ENCODE measurements around the gene HJURP.

HJURP gene

DNA sequence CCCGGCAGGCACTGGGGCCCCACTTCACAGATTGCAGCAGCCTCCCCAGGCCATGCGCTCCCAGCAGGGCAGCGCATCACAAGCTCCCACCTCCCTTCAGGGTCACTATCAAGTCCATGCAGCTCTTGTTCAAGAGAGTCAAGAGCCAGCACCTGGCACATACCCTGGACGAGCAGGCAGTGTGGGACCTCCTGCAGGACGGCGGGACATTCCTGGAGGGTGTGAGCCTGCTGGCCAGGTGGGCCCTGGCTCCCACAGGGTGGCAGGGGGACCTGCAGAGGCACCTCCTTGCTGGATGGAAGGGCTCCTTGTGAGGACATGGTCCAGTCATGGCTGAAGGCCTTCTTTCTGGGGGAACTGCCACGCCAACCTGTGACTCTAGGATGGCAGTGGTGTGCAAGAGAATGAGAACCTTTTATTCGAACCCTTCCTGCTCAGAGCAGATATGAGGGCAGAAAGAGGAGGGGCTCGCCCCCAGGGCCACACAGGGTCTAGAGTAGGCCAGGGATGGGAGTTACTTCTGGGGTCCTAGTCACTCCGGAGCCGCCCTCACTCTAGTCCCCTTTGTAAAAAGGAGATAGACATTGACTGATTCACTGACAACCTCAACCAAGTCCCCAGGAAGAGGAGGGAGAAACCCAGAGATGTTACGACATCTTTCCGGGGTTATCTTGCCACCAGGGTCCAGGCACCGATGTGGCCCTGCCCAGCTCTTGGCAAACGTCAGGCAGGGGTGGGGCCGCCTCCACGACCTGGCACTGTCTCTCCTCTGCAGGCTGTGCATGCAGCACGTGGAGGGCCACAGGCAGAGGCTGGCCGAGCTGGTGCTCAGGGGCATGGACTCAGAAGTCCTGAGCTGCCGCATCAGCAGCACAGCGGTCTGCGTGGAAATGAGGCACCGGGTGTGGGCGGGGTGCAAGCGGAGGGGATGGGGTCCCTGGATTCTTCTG is 31.3 kb downstream of the HJURP start:
- Histone ChIP-seq H3K9ac (ENCODE audit: low read depth, low read length, poor library complexity) (no peak overlapping the region), H3K4me1 (ENCODE audit: control insufficient read depth in 2 of 2, insufficient read depth in 1 of 2, low read depth in 1 of 2, low read length in 2 of 2) (peaks cover 0 to 2% of the 10 kb centered on the region in 2 donors), H4K91ac (ENCODE audit: low read depth, low read length, poor library complexity) (no peak overlapping the region), H3K18ac (ENCODE audit: low read length) (peak overlapping the region; percentile 76), H3K14ac (ENCODE audit: low read length) (peak overlapping the region; percentile 95), H3K9me3 (replicated peaks in 1 of 2; ENCODE audit: control insufficient read depth in 2 of 2, insufficient read depth in 1 of 2, low read depth in 1 of 2, low read length in 2 of 2) (no peaks in the 10 kb centered on the region), H3K4me3 (ENCODE audit: low read length in 2 of 2) (no peak overlapping the region), H2BK12ac (ENCODE audit: low read length) (peak overlapping the region; percentile 94), H3K4ac (ENCODE audit: low read length) (no peak overlapping the region), H2BK5ac (ENCODE audit: low read length) (no peak overlapping the region), H3K23ac (ENCODE audit: low read depth, low read length, poor library complexity) (peak overlapping the region; percentile 18), H3K36me3 (replicated peaks in 1 of 2; ENCODE audit: control insufficient read depth in 2 of 2, insufficient read depth in 2 of 2, low read length in 2 of 2) (no peaks in the 10 kb centered on the region), H3K27ac (replicated peaks; ENCODE audit: low read length) (no peak overlapping the region), H4K8ac (ENCODE audit: low read depth, low read length) (no peak overlapping the region), H3K4me2 (ENCODE audit: insufficient read depth, low read length, poor library complexity, severe bottlenecking) (no peak overlapping the region), H2AFZ (ENCODE audit: low read length) (no peak overlapping the region), H2BK15ac (ENCODE audit: low read length) (peak overlapping the region; percentile 65), H3K79me1 (ENCODE audit: low read depth, low read length) (no peaks in the 10 kb centered on the region), H2BK120ac (ENCODE audit: low read depth, low read length) (no peak overlapping the region), H3K27me3 (ENCODE audit: control insufficient read depth in 3 of 3, insufficient read depth in 3 of 3, low read depth in 1 of 3, low read length in 3 of 3) (peaks cover 0 to 3% (median 0%) of the 10 kb centered on the region in 3 experiments), H2AK5ac (ENCODE audit: low read depth, low read length) (peak overlapping the region; percentile 88)
- no peak for DNase-seq (ENCODE audit: low spot score)
- WGBS, 2 donors (ENCODE audit: extremely low coverage in 2 of 2, insufficient read length in 2 of 2, insufficient replicate concordance in 1 of 2): no CpG with 5 or more reads among the region's 25 CpGs

DNA sequence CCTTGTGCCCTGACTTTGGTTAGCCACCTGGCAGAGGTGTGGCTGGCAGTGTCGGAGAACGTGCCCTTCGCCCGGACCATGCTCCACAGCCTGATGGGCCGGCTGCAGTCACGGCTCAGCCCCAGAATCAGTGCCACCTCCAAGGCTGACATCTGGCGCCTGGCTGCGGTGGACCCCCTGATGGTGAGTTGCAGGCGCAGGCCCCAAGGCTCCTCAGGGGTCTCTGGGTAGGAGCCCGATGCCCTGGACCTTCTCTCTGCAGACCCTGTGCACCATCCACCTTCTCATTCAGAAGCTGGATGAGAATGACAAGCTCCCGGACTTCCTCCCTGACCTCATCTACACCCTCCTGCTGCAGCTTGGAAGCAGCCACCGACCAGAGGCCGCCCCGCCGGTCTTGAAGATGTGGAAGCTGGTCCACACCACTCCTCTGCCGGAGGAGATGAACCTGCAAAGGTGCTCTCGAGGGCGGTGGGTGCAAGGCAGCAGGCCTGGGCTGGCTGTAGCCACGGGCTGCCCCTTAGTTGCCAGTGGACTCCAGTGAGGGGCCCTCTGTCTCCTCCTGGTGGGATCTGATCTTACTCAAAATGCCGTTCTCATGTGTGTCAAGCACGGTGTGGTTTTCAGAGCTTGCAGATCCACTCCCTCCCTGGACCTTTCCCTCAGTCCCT is 32.1 kb downstream of the HJURP start:
- Histone ChIP-seq H3K4ac (ENCODE audit: low read length) (peak overlapping the region; percentile 77), H3K23ac (ENCODE audit: low read depth, low read length, poor library complexity) (no peak overlapping the region), H4K8ac (ENCODE audit: low read depth, low read length) (no peak overlapping the region), H2BK15ac (ENCODE audit: low read length) (no peak overlapping the region), H3K4me2 (ENCODE audit: insufficient read depth, low read length, poor library complexity, severe bottlenecking) (no peak overlapping the region), H2BK120ac (ENCODE audit: low read depth, low read length) (no peak overlapping the region), H2AK5ac (ENCODE audit: low read depth, low read length) (peak overlapping the region; percentile 1), H3K14ac (ENCODE audit: low read length) (peak overlapping the region; percentile 95), H4K91ac (ENCODE audit: low read depth, low read length, poor library complexity) (no peak overlapping the region), H3K27me3 (ENCODE audit: control insufficient read depth in 3 of 3, insufficient read depth in 3 of 3, low read depth in 1 of 3, low read length in 3 of 3) (peaks cover 0 to 3% (median 0%) of the 10 kb centered on the region in 3 experiments), H3K4me3 (ENCODE audit: low read length in 2 of 2) (no peak overlapping the region), H2AFZ (ENCODE audit: low read length) (no peak overlapping the region), H2BK5ac (ENCODE audit: low read length) (peak overlapping the region; percentile 44), H3K36me3 (replicated peaks in 1 of 2; ENCODE audit: control insufficient read depth in 2 of 2, insufficient read depth in 2 of 2, low read length in 2 of 2) (no peaks in the 10 kb centered on the region), H3K9ac (ENCODE audit: low read depth, low read length, poor library complexity) (no peak overlapping the region), H3K4me1 (ENCODE audit: control insufficient read depth in 2 of 2, insufficient read depth in 1 of 2, low read depth in 1 of 2, low read length in 2 of 2) (peaks cover 0 to 2% of the 10 kb centered on the region in 2 donors), H3K27ac (replicated peaks; ENCODE audit: low read length) (no peak overlapping the region), H3K79me1 (ENCODE audit: low read depth, low read length) (no peaks in the 10 kb centered on the region), H2BK12ac (ENCODE audit: low read length) (peak overlapping the region; percentile 94), H3K9me3 (replicated peaks in 1 of 2; ENCODE audit: control insufficient read depth in 2 of 2, insufficient read depth in 1 of 2, low read depth in 1 of 2, low read length in 2 of 2) (no peaks in the 10 kb centered on the region), H3K18ac (ENCODE audit: low read length) (peak overlapping the region; percentile 68)
- DNase-seq (ENCODE audit: low spot score): no peak
- WGBS, 2 donors (ENCODE audit: extremely low coverage in 2 of 2, insufficient read length in 2 of 2, insufficient replicate concordance in 1 of 2): no CpG with 5 or more reads among the region's 21 CpGs

DNA sequence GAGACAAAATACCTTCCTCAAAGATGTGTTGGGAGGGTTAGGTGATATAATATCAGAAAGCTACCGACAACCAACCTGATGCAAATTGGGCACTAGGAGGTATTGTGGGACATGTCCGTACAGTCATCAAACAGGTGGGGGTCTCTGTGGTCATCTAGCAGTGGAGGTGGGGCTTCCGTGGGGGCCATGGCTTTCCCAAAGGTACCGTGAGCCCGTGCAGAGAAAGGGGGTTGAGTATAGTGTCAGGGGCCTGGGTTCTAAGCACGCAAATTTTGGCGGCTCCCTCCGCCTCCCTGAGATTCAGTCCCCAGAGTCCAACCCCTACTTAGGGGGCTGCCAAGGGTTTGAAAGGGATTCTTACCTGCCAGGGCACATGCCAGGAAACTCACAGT is 32.6 kb downstream of the HJURP start:
- no peak overlapping the region for H2AK5ac ChIP-seq (ENCODE audit: low read depth, low read length)
- no peak overlapping the region for H2BK120ac ChIP-seq (ENCODE audit: low read depth, low read length)
- peak overlapping the region; percentile 44 for H2BK5ac ChIP-seq (ENCODE audit: low read length)
- no peak overlapping the region for H3K9ac ChIP-seq (ENCODE audit: low read depth, low read length, poor library complexity)
- H2AFZ ChIP-seq (ENCODE audit: low read length): no peak overlapping the region
- no peak overlapping the region for H3K27ac ChIP-seq (replicated peaks; ENCODE audit: low read length)
- no peak overlapping the region for H3K4me3 ChIP-seq (ENCODE audit: low read length in 2 of 2)
- peak overlapping the region; percentile 16 for H2BK12ac ChIP-seq (ENCODE audit: low read length)
- WGBS, 2 donors (ENCODE audit: extremely low coverage in 2 of 2, insufficient read length in 2 of 2, insufficient replicate concordance in 1 of 2): no CpG with 5 or more reads among the region's 8 CpGs
- H3K4ac ChIP-seq (ENCODE audit: low read length): peak overlapping the region; percentile 77
- no peak overlapping the region for H3K18ac ChIP-seq (ENCODE audit: low read length)
- no peak overlapping the region for H3K4me2 ChIP-seq (ENCODE audit: insufficient read depth, low read length, poor library complexity, severe bottlenecking)
- H3K4me1 ChIP-seq (ENCODE audit: control insufficient read depth in 2 of 2, insufficient read depth in 1 of 2, low read depth in 1 of 2, low read length in 2 of 2): peaks cover 0 to 2% of the 10 kb centered on the region in 2 donors
- no peak overlapping the region for H3K23ac ChIP-seq (ENCODE audit: low read depth, low read length, poor library complexity)
- H3K14ac ChIP-seq (ENCODE audit: low read length): peak overlapping the region; percentile 79
- H3K36me3 ChIP-seq (replicated peaks in 1 of 2; ENCODE audit: control insufficient read depth in 2 of 2, insufficient read depth in 2 of 2, low read length in 2 of 2): no peaks in the 10 kb centered on the region
- H4K8ac ChIP-seq (ENCODE audit: low read depth, low read length): no peak overlapping the region
- H3K27me3 ChIP-seq (ENCODE audit: control insufficient read depth in 3 of 3, insufficient read depth in 3 of 3, low read depth in 1 of 3, low read length in 3 of 3): peaks cover 0 to 3% (median 0%) of the 10 kb centered on the region in 3 experiments
- no peaks in the 10 kb centered on the region for H3K79me1 ChIP-seq (ENCODE audit: low read depth, low read length)
- DNase-seq (ENCODE audit: low spot score): no peak
- H4K91ac ChIP-seq (ENCODE audit: low read depth, low read length, poor library complexity): no peak overlapping the region
- H2BK15ac ChIP-seq (ENCODE audit: low read length): no peak overlapping the region
- no peaks in the 10 kb centered on the region for H3K9me3 ChIP-seq (replicated peaks in 1 of 2; ENCODE audit: control insufficient read depth in 2 of 2, insufficient read depth in 1 of 2, low read depth in 1 of 2, low read length in 2 of 2)

DNA sequence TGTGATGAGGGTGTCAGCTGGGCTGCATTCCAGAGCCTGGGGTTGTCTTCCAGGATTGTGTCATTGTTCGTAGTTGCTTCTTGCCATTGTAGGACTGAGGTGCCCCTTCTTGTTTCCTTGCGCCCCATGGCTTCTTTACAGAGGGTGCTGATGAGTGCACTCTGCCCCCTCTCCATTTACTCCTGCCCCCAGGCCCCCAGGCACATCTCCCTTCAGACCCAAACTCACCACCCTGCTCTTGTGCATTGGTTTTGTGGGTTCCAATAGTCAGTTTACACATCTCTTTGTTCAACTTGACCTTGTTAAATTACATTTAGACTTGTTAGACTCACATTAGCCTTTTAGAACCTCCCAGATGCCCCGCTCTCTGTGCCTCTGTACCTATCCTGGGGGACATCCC is 33.1 kb downstream of the HJURP start:
- Histone ChIP-seq H3K4me1 (ENCODE audit: control insufficient read depth in 2 of 2, insufficient read depth in 1 of 2, low read depth in 1 of 2, low read length in 2 of 2) (peaks cover 0 to 2% of the 10 kb centered on the region in 2 donors), H3K79me1 (ENCODE audit: low read depth, low read length) (no peaks in the 10 kb centered on the region), H3K36me3 (replicated peaks in 1 of 2; ENCODE audit: control insufficient read depth in 2 of 2, insufficient read depth in 2 of 2, low read length in 2 of 2) (no peaks in the 10 kb centered on the region), H2BK12ac (ENCODE audit: low read length) (no peak overlapping the region), H2AFZ (ENCODE audit: low read length) (no peak overlapping the region), H3K4me3 (ENCODE audit: low read length in 2 of 2) (no peak overlapping the region), H3K14ac (ENCODE audit: low read length) (no peak overlapping the region), H3K27ac (replicated peaks; ENCODE audit: low read length) (no peak overlapping the region), H3K23ac (ENCODE audit: low read depth, low read length, poor library complexity) (no peak overlapping the region), H3K9me3 (replicated peaks in 1 of 2; ENCODE audit: control insufficient read depth in 2 of 2, insufficient read depth in 1 of 2, low read depth in 1 of 2, low read length in 2 of 2) (no peaks in the 10 kb centered on the region), H2AK5ac (ENCODE audit: low read depth, low read length) (no peak overlapping the region), H2BK5ac (ENCODE audit: low read length) (no peak overlapping the region), H3K4me2 (ENCODE audit: insufficient read depth, low read length, poor library complexity, severe bottlenecking) (no peak overlapping the region), H4K8ac (ENCODE audit: low read depth, low read length) (no peak overlapping the region), H3K4ac (ENCODE audit: low read length) (no peak overlapping the region), H2BK120ac (ENCODE audit: low read depth, low read length) (no peak overlapping the region), H3K27me3 (ENCODE audit: control insufficient read depth in 3 of 3, insufficient read depth in 3 of 3, low read depth in 1 of 3, low read length in 3 of 3) (peaks cover 0 to 3% (median 0%) of the 10 kb centered on the region in 3 experiments), H3K18ac (ENCODE audit: low read length) (no peak overlapping the region), H4K91ac (ENCODE audit: low read depth, low read length, poor library complexity) (no peak overlapping the region), H2BK15ac (ENCODE audit: low read length) (no peak overlapping the region), H3K9ac (ENCODE audit: low read depth, low read length, poor library complexity) (no peak overlapping the region)
- no CpG with 5 or more reads among the region's 3 CpGs for WGBS, 2 donors (ENCODE audit: extremely low coverage in 2 of 2, insufficient read length in 2 of 2, insufficient replicate concordance in 1 of 2)
- no peak for DNase-seq (ENCODE audit: low spot score)
